K562 (cell line): ENCODE data around the gene ATG7. TPM values are rescaled to one million over a fixed set of nuclear protein-coding genes. Genes with fewer than 3 reads are reported as not detected.

ENCODE experiments used
- ATAC-seq: fragments of 200-7000 bp; cut with Tn5 transposase; 3 replicates; pipeline ENCODE4 v1.9.1; 2020; ENCODE audit warnings: moderate library complexity
- BruUV-seq: library from RNA; stranded (reverse); fragments of 400-500 nt; replicated peaks from 2 replicates; lab custom pipeline; 2021; lab: Mats Ljungman, UMichigan
- CTCF ChIA-PET: fragments of 300-600 bp; formaldehyde crosslinking; extraction: SDS; loops from one replicate; lab custom pipeline; 2021; ENCODE audit warnings: low intra/inter-chr PET ratio; lab: Yijun Ruan, JAX
- POLR2A ChIA-PET: fragments of 300-600, 350-650 bp; sonication (Branson Sonifier 250); formaldehyde crosslinking; extraction: SDS; loops from one replicate; lab custom pipeline; 2021; ENCODE audit warnings: antibody characterized with exemption, inconsistent platforms; lab: Yijun Ruan, JAX
- DNase-seq, 4 experiments: peaks; one replicate each; pipeline versions ENCODE4 v3.0.0 to v3.0.0-alpha.2; 2011 to 2018; ENCODE audit warnings: low spot score in 3 of 4, mixed read lengths in 3 of 4; ENCODE audit errors: extremely low read depth in 1 of 4
- FAIRE-seq: peaks from 2 replicates; lab custom pipeline; 2011; peaks lifted over from hg19 to GRCh38; lab: Jason Lieb, UNC
- H2AFZ ChIP-seq: 2 replicates; pipeline ENCODE4 v1.6.0; 2011; ENCODE audit warnings: low read depth, low read length, control low read depth, inconsistent platforms
- H3K27ac ChIP-seq: fragments of 200-600 bp; 3 replicates; pipeline ENCODE4 v1.8.0; 2011; ENCODE audit warnings: low read depth, mild to moderate bottlenecking, control low read depth, inconsistent platforms, low read length, moderate library complexity, mixed read lengths; ENCODE audit errors: extremely low read depth
- H3K27me3 ChIP-seq, 2 experiments: fragments of 300-600 bp in 1 of 2; 2 replicates in 1 of 2; 3 replicates in 1 of 2; pipeline versions ENCODE4 v1.6.0 to v1.8.0; 2011; ENCODE audit warnings: inconsistent platforms in 2 of 2, low read length in 2 of 2, mild to moderate bottlenecking in 1 of 2, mixed read lengths in 1 of 2, moderate library complexity in 1 of 2; ENCODE audit not compliant: control insufficient read depth in 2 of 2, insufficient read depth in 2 of 2
- H3K36me3 ChIP-seq: fragments of 300-600 bp; 3 replicates; pipeline ENCODE4 v1.8.0; 2011; ENCODE audit warnings: mild to moderate bottlenecking, low read length, inconsistent platforms; ENCODE audit not compliant: control insufficient read depth, insufficient read depth
- H3K4me1 ChIP-seq, 2 experiments: fragments of 200-600 bp in 1 of 2; replicated peaks in 1 of 2; 2 replicates in 1 of 2; 3 replicates in 1 of 2; pipeline versions ENCODE4 v1.5.1 to v1.8.0; 2011; ENCODE audit warnings: inconsistent platforms in 2 of 2, low read length in 2 of 2, mild to moderate bottlenecking in 1 of 2, mixed read lengths in 1 of 2, moderate library complexity in 1 of 2; ENCODE audit not compliant: control insufficient read depth in 2 of 2, insufficient read depth in 2 of 2
- H3K4me2 ChIP-seq: 2 replicates; pipeline ENCODE4 v1.6.1; 2011; ENCODE audit warnings: low read length, control low read depth, inconsistent platforms, mixed read lengths; ENCODE audit not compliant: insufficient read depth
- H3K4me3 ChIP-seq: fragments of 200-600 bp; sonication (generic), shearing (Covaris generic); 2 replicates; pipeline ENCODE4 v1.5.1; 2016; ENCODE audit warnings: control low read depth, inconsistent platforms
- H3K79me2 ChIP-seq: fragments of 200-600 bp; 3 replicates; pipeline ENCODE4 v1.8.0; 2011; ENCODE audit warnings: low read length, inconsistent platforms; ENCODE audit not compliant: control insufficient read depth, insufficient read depth
- H3K9ac ChIP-seq, 2 experiments: 2 replicates each; pipeline versions ENCODE4 v1.6.0 to v1.6.1; 2011; ENCODE audit warnings: low read depth in 2 of 2, low read length in 2 of 2, control low read depth in 1 of 2, inconsistent platforms in 1 of 2, mild to moderate bottlenecking in 1 of 2, mixed read lengths in 1 of 2; ENCODE audit not compliant: insufficient read depth in 1 of 2
- H3K9me1 ChIP-seq: one replicate; pipeline ENCODE4 v1.6.0; 2011; ENCODE audit warnings: inconsistent platforms, mild to moderate bottlenecking, low read length, moderate library complexity; ENCODE audit not compliant: control insufficient read depth, insufficient read depth
- H3K9me3 ChIP-seq: replicated peaks from 2 replicates; pipeline ENCODE4 v1.5.1; 2011; ENCODE audit warnings: low read depth, low read length, inconsistent platforms; ENCODE audit not compliant: control insufficient read depth, insufficient read depth
- H4K20me1 ChIP-seq: replicated peaks from 2 replicates; pipeline ENCODE4 v1.6.1; 2011; ENCODE audit warnings: low read length, inconsistent platforms, mixed read lengths; ENCODE audit not compliant: control insufficient read depth, insufficient read depth
- BCOR ChIP-seq: fragments of 450-650 bp; IDR thresholded peaks from 2 replicates; pipeline ENCODE4 v1.6.1; 2016
- C11orf30 ChIP-seq: fragments of 450-650 bp; IDR thresholded peaks from 2 replicates; pipeline ENCODE4 v1.6.1; 2016; ENCODE audit warnings: low read depth, mild to moderate bottlenecking
- DMBX1 ChIP-seq: fragments of 250-450 bp; sonication (Bioruptor Pico); IDR thresholded peaks from 2 replicates; pipeline ENCODE4 v1.8.0; 2022; ENCODE audit warnings: inconsistent platforms, mild to moderate bottlenecking, moderate library complexity, borderline replicate concordance
- ETV5 ChIP-seq: sonication (generic); formaldehyde crosslinking; IDR thresholded peaks from 2 replicates; pipeline ENCODE4 v1.4.0; 2020; ENCODE audit warnings: low read depth, mild to moderate bottlenecking, missing genetic modification reagents
- FOXK1 ChIP-seq: sonication (generic); formaldehyde crosslinking; IDR thresholded peaks from 2 replicates; pipeline ENCODE4 v1.8.0; 2022; ENCODE audit warnings: missing genetic modification reagents, mild to moderate bottlenecking, borderline replicate concordance
- FOXP1 ChIP-seq: sonication (generic); formaldehyde crosslinking; IDR thresholded peaks from 2 replicates; pipeline ENCODE4 v1.8.0; 2022; ENCODE audit warnings: mild to moderate bottlenecking, missing genetic modification reagents
- NR2C1 ChIP-seq, 2 experiments: fragments of 450-650 bp; IDR thresholded peaks; 2 replicates each; pipeline ENCODE4 v1.6.1; 2017; ENCODE audit warnings: mild to moderate bottlenecking in 2 of 2, antibody characterized with exemption in 1 of 2, inconsistent platforms in 1 of 2, missing compliant biosample characterization in 1 of 2, missing genetic modification characterization in 1 of 2
- RFX1 ChIP-seq: fragments of 450-650 bp; IDR thresholded peaks from 2 replicates; pipeline ENCODE4 v1.6.1; 2016; ENCODE audit warnings: mild to moderate bottlenecking, moderate library complexity
- RFX5 ChIP-seq: IDR thresholded peaks from 2 replicates; pipeline ENCODE4 v1.6.1; 2011; ENCODE audit warnings: low read depth, mild to moderate bottlenecking, improper control_type of control experiment, low read length
- SIN3A ChIP-seq, 2 experiments: fragments of 150-350 bp in 1 of 2; IDR thresholded peaks; 2 replicates each; pipeline ENCODE4 v1.6.1; 2011 to 2016; ENCODE audit warnings: borderline replicate concordance in 2 of 2, low read depth in 2 of 2, low read length in 2 of 2, mild to moderate bottlenecking in 2 of 2, moderate library complexity in 2 of 2; ENCODE audit not compliant: control insufficient read depth in 1 of 2
- SIN3B ChIP-seq: fragments of 450-650 bp; IDR thresholded peaks from 2 replicates; pipeline ENCODE4 v1.6.1; 2017; ENCODE audit warnings: low read depth, mild to moderate bottlenecking, moderate library complexity
- ZNF324 ChIP-seq: fragments of 250-450 bp; sonication (Bioruptor Pico); IDR thresholded peaks from 2 replicates; pipeline ENCODE4 v1.4.0; 2020; ENCODE audit warnings: mild to moderate bottlenecking
- WGBS: fragments of 100-300 bp; shearing (Covaris generic); methylation state at CpG from one replicate; pipeline ENCODE4 v1.1.6; 2016; ENCODE audit warnings: low coverage, mixed read lengths; ENCODE audit not compliant: insufficient coverage; ENCODE audit errors: missing lambda C conversion rate; 5-methylcytosine and 5-hydroxymethylcytosine counted together
- in situ Hi-C: fragments of 300-500 bp; cut with MboI; formaldehyde crosslinking; loops from 4 replicates; pipeline ENCODE4 v1.15.0; 2018; ENCODE audit warnings: inconsistent platforms, mixed read lengths
- intact Hi-C: fragments of 100-400 bp; cut with micrococcal nuclease; formaldehyde crosslinking; loops from 2 replicates; pipeline ENCODE4 v1.14.2; 2022
- polyA plus RNA-seq, 8 experiments: library from polyadenylated mRNA; depleted of rRNA in 4 of 8; stranded (reverse) in 5 of 8; unstranded in 3 of 8; fragments of >200 nt; fragmentation: Nextera tagmentation in 2 of 8; fragmentation: Illumina TruSeq in 1 of 8; extraction: Ambion mirVana in 2 of 8; extraction: Trizol in 1 of 8; gene quantifications; 2 replicates each; pipeline versions ENCODE4 v1.2.1 to v1.2.3, GENCODE V29; 2011 to 2014; ENCODE audit warnings: inconsistent platforms in 1 of 8, missing spikeins in 1 of 8
- total RNA-seq, 7 experiments: library from RNA; depleted of rRNA in 6 of 7; stranded (reverse); fragments of >200 nt in 6 of 7; fragmentation: Illumina TruSeq in 2 of 7; extraction: Trizol in 2 of 7; gene quantifications; 2 replicates each; pipeline versions ENCODE4 v1.2.1 to v1.2.3, GENCODE V29; 2011 to 2021; ENCODE audit warnings: low replicate concordance in 1 of 7
- TF ChIP-seq, protein P1 (sequence below): fragments of 250-450 bp; sonication (Bioruptor Pico); IDR thresholded peaks from 2 replicates; pipeline ENCODE4 v1.8.0; 2021; ENCODE audit warnings: moderate library complexity, mild to moderate bottlenecking, inconsistent platforms
- TF ChIP-seq, protein P2 (sequence below): fragments of 250-450 bp; sonication (Bioruptor Pico); IDR thresholded peaks from 2 replicates; pipeline ENCODE4 v1.8.0; 2022; ENCODE audit warnings: moderate library complexity, mild to moderate bottlenecking, inconsistent platforms
- TF ChIP-seq, protein P3 (sequence below): fragments of 250-450 bp; sonication (Bioruptor Pico); IDR thresholded peaks from 2 replicates; pipeline ENCODE4 v1.4.0; 2020; ENCODE audit warnings: mild to moderate bottlenecking, moderate library complexity
- TF ChIP-seq, protein P4 (sequence below): sonication (generic); formaldehyde crosslinking; IDR thresholded peaks from 2 replicates; pipeline ENCODE4 v1.5.0; 2020; ENCODE audit warnings: missing genetic modification reagents
- TF ChIP-seq, protein P5 (sequence below): fragments of 200-800 bp; sonication (Bioruptor generic); IDR thresholded peaks from 2 replicates; pipeline ENCODE4 v1.6.1; 2017; ENCODE audit warnings: missing genetic modification characterization, missing compliant biosample characterization

Gene ATG7
- total and polyA plus RNA-seq, 9 of the 15 experiments (the other 6 are each of a cell fraction or from before 2014, with no cell fraction given): 18.3 to 45.3 (median 33.6) TPM

DNA sequence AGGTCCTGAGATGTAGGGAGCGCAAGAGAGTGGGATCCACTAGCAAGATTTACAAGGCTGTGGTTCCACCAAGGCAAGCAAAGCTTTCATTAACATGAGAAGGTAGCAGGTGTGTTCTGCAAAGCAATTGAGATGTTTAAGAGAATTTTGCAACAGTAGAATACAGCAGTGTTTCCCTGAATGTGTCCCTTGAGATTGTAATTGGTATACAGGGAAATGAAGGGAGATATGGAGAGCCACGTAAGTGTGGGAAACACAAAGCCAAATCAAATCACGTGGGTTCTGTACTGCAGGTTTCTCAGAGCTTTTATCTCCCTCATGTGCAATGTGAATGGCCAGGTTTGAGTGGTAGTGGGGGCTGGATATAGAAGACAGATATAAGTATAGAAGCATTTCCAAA, 67.3 kb downstream of the ATG7 start:
- ChIA-PET CTCF (no interaction called here), POLR2A (interaction anchor here (0.6 kb wide), 2 partner anchors 91 to 486 kb away, joined by 3 read pairs; no protein-coding TSS in a partner anchor)
- no peak overlapping the region for H3K4me2 ChIP-seq
- H3K9me1 ChIP-seq: no peaks in the 10 kb centered on the region
- peaks cover 8% of the 10 kb centered on the region; the same call in 1 of the 3 replicates for H3K36me3 ChIP-seq
- H3K79me2 ChIP-seq: no peaks in the 10 kb centered on the region
- in situ Hi-C loops (loop anchor here (5.0 kb wide), 1 partner anchor 107 kb away; no protein-coding TSS in a partner anchor), intact Hi-C loops (no loop called here)
- ATAC-seq: no peak
- no peak for DNase-seq
- no peaks in the 10 kb centered on the region for H3K4me1 ChIP-seq
- H3K9me3 ChIP-seq: no peaks in the 10 kb centered on the region
- FAIRE-seq: no peak
- H3K4me3 ChIP-seq: no peak overlapping the region
- WGBS: 54% methylated on average over 3 of the region's 3 CpGs
- H3K27ac ChIP-seq: no peak overlapping the region
- no TSS peak for BruUV-seq
- H3K27me3 ChIP-seq: no peaks in the 10 kb centered on the region
- H4K20me1 ChIP-seq: no peaks in the 10 kb centered on the region
- H3K9ac ChIP-seq: no peak overlapping the region
- no peak overlapping the region for H2AFZ ChIP-seq
- TF ChIP-seq, protein P1, sequence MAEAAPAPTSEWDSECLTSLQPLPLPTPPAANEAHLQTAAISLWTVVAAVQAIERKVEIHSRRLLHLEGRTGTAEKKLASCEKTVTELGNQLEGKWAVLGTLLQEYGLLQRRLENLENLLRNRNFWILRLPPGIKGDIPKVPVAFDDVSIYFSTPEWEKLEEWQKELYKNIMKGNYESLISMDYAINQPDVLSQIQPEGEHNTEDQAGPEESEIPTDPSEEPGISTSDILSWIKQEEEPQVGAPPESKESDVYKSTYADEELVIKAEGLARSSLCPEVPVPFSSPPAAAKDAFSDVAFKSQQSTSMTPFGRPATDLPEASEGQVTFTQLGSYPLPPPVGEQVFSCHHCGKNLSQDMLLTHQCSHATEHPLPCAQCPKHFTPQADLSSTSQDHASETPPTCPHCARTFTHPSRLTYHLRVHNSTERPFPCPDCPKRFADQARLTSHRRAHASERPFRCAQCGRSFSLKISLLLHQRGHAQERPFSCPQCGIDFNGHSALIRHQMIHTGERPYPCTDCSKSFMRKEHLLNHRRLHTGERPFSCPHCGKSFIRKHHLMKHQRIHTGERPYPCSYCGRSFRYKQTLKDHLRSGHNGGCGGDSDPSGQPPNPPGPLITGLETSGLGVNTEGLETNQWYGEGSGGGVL: no peak
- TF ChIP-seq SIN3A (IDR thresholded peaks at IDR 0.05; ENCODE audit: borderline replicate concordance in 2 of 2, control insufficient read depth in 1 of 2, low read depth in 2 of 2, low read length in 2 of 2): no peak
- TF ChIP-seq, protein P2, sequence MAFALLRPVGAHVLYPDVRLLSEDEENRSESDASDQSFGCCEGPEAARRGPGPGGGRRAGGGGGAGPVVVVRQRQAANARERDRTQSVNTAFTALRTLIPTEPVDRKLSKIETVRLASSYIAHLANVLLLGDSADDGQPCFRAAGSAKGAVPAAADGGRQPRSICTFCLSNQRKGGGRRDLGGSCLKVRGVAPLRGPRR: no peak
- TF ChIP-seq RFX1: no peak
- TF ChIP-seq, protein P3, sequence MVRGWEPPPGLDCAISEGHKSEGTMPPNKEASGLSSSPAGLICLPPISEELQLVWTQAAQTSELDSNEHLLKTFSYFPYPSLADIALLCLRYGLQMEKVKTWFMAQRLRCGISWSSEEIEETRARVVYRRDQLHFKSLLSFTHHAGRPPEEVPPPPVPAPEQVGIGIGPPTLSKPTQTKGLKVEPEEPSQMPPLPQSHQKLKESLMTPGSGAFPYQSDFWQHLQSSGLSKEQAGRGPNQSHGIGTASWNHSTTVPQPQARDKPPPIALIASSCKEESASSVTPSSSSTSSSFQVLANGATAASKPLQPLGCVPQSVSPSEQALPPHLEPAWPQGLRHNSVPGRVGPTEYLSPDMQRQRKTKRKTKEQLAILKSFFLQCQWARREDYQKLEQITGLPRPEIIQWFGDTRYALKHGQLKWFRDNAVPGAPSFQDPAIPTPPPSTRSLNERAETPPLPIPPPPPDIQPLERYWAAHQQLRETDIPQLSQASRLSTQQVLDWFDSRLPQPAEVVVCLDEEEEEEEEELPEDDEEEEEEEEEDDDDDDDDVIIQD (CRISPR knock-in tag): no peak
- TF ChIP-seq DMBX1 (CRISPR knock-in tag): no peak
- no peak for TF ChIP-seq RFX5
- no peak for TF ChIP-seq C11orf30
- TF ChIP-seq ETV5 (CRISPR knock-in tag): no peak
- TF ChIP-seq SIN3B: no peak
- TF ChIP-seq FOXP1 (CRISPR knock-in tag): no peak
- TF ChIP-seq FOXK1: no peak
- TF ChIP-seq, protein P4, sequence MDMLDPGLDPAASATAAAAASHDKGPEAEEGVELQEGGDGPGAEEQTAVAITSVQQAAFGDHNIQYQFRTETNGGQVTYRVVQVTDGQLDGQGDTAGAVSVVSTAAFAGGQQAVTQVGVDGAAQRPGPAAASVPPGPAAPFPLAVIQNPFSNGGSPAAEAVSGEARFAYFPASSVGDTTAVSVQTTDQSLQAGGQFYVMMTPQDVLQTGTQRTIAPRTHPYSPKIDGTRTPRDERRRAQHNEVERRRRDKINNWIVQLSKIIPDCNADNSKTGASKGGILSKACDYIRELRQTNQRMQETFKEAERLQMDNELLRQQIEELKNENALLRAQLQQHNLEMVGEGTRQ: no peak
- TF ChIP-seq NR2C1 (IDR thresholded peaks at IDR 0.05): no peak
- TF ChIP-seq NR2C1 (tag; IDR thresholded peaks at IDR 0.05): no peak
- no peak for TF ChIP-seq BCOR
- TF ChIP-seq, protein P5, sequence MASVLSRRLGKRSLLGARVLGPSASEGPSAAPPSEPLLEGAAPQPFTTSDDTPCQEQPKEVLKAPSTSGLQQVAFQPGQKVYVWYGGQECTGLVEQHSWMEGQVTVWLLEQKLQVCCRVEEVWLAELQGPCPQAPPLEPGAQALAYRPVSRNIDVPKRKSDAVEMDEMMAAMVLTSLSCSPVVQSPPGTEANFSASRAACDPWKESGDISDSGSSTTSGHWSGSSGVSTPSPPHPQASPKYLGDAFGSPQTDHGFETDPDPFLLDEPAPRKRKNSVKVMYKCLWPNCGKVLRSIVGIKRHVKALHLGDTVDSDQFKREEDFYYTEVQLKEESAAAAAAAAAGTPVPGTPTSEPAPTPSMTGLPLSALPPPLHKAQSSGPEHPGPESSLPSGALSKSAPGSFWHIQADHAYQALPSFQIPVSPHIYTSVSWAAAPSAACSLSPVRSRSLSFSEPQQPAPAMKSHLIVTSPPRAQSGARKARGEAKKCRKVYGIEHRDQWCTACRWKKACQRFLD: no peak
- TF ChIP-seq ZNF324: no peak
